CD1c-positive myeloid dendritic cell (primary cell): ENCODE results near the gene ITCH.
"Not testable (repeated sequence)": the region's sequence is repeated elsewhere in the genome, so short reads cannot be mapped to it uniquely, and the experiment has no call there.

Source experiments
- DNase-seq: peaks from one replicate; pipeline ENCODE4 v3.0.0-alpha.2; 2016; ENCODE audit errors: extremely low spot score

The ITCH gene

GRCh38 chr20:34414525-34414924, 51.5 kb downstream of the ITCH start:
- not testable (repeated sequence) for DNase-seq

DNA sequence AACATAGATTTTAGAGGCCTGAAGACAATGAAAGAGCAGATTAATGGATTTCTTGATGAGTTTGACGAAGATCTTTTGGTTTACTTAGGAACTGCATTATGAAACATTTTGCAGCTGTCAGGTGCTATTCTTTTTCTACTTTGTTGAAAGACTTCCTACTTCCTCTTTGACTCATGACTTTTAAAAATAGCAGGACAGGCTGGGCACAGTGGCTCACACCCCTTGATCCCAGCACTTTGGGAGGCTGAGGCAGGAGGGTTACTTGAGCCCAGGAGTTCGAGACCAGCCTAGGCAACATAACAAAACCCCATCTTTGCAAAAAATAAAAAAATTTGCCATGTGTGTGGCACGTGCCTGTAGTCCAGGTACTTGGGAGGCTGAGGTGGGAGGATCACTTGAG, 52.0 kb downstream of the ITCH start:
- peak; percentile 18 for DNase-seq

- DNase-seq: no peak
Measured at GRCh38 chr20:34420146-34420545, 57.1 kb downstream of the ITCH start.

DNA sequence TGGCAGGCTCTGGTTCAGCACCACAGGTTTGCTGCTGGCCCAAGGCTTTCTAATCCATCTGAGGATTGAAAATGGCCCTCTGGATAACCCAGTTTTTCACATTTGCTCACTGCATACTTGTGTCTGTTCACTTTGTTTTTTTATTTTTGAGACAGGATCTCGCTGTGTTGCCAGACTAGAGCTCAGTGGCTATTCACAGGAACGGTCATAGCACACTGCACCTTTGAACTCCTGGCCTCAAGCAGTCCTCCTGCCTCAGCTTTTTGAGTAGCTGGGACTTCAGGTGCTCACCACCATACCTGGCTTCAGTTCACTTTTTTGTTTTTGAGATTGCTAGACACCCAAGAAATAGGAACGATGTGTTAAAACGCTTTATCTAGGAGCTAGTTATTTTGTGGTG, 57.9 kb downstream of the ITCH start:
- no peak for DNase-seq

GRCh38 chr20:34421766-34422466, 58.8 kb downstream of the ITCH start:
- no peak for DNase-seq

GRCh38 chr20:34425032-34425690, 62.1 kb downstream of the ITCH start:
- DNase-seq: not testable (repeated sequence)

GRCh38 chr20:34426026-34426425, 63.0 kb downstream of the ITCH start:
- no peak for DNase-seq

GRCh38 chr20:34427331-34427730, 64.3 kb downstream of the ITCH start:
- no peak for DNase-seq

DNA sequence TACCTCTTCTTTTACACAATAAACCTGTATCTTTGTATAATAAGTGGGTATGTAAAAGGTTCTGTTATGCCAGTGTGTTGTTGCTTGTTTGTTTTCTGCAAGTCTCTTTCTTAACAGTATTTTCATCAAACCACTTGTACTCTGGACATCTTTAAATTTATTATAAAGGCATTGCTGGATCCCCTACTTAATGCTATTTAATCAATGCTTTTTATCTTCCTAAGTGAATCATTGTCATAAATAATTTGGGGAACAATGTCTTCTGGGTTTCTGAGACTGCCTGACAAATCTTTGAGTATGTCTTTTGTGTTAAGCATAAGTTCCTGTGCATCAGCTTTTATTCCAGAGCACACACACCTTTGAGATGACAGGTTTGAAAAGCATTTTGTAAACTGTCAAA, 64.7 kb downstream of the ITCH start:
- no peak for DNase-seq

- DNase-seq: no peak
Measured at GRCh38 chr20:34431168-34431567, 68.1 kb downstream of the ITCH start.

DNA sequence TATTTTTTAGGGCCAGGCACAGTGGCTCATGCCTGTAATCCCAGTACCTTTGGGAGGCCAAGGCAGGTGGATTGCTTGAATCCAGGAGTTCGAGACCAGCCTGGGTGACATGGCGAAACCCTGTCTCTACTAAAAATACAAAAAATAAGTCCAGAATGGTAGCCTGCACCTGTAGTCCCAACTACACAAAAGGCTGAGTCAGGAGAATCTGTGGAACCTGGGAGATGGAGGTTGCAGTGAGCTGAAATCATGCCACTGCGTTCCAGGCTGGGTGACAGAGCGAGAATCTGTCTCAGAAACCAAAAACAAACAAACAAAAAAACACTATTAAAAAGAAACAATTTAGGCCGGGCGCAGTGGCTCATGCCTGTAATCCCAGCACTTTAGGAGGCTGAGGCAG, 69.6 kb downstream of the ITCH start:
- not testable (repeated sequence) for DNase-seq

DNA sequence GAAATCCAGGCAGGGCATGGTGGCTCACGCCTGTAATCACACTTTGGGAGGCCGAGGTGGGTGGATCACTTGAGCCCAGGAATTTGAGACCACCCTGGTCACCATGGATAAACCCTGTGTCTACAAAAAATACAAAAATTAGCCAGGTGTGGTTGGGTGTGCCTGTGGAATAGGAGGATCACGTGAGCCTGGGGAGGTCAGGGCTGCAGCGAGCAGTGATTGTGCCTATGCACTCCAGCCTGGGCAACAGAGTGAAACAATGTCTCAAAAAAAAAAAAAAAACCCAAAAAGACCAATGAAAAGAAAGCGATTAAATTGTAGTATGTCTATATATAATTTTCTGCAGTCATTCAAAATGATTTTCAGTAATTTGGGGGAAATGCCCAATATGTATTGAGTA, 70.3 kb downstream of the ITCH start:
- DNase-seq: no peak

DNA sequence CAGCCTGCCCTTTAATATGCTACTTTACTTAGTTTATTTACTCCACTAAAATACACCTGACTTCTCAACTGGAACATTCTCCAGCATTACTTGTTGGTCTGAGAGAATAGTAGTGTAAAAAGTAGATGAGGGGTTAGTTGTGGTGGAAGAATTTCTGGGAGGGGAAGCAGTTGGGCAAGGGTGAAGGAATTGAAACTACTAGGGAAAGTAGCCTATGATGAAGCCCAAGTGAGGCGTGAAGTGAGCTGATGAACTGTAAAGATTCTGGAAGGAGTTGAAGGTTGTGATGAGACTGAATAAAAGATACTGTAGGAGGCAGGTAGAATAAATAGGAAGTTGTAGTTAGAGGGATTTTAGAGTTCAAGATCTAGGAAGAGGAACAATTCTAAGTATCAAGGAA, 72.5 kb downstream of the ITCH start:
- no peak for DNase-seq

- no peak for DNase-seq
Measured at GRCh38 chr20:34437330-34437986, 74.4 kb downstream of the ITCH start.

DNA sequence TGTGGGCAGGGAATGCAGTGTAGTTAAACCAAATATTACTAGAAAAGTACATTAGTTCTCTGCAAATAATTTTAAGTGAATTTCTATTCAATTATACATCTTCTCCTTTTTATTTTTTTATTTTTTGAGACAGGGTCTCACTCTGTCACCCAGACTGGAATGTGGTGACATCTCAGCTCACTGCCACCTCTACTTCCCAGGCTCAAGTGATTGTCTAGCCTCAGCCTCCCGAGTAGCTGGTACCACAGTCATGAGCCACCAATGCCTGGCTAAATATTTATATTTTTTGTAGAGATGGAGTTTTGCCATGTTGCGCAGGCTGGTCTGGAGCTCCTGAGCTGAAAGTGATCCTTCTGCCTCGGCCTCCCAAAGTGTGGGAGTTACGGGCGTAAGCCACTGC, 76.1 kb downstream of the ITCH start:
- no peak for DNase-seq

DNA sequence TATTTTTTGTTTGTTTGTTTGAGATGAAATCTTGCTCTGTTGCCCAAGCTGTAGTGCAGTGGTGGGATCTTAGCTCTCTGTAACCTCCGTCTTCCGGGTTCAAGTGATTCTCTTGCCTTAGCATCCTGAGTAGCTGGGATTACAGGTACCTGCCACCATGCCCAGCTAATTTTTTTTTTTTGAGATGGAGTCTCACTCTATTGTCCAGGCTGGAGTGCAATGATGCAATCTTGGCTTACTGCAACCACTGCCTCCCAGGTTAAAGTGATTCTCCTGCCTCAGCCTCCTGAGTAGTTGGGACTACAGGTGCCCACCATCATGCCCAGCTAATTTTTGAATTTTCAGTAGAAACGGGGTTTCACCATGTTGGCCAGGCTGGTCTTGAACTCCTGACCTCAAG, 78.3 kb downstream of the ITCH start:
- DNase-seq: not testable (repeated sequence)

GRCh38 chr20:34443546-34443945, 80.5 kb downstream of the ITCH start:
- DNase-seq: no peak

DNA sequence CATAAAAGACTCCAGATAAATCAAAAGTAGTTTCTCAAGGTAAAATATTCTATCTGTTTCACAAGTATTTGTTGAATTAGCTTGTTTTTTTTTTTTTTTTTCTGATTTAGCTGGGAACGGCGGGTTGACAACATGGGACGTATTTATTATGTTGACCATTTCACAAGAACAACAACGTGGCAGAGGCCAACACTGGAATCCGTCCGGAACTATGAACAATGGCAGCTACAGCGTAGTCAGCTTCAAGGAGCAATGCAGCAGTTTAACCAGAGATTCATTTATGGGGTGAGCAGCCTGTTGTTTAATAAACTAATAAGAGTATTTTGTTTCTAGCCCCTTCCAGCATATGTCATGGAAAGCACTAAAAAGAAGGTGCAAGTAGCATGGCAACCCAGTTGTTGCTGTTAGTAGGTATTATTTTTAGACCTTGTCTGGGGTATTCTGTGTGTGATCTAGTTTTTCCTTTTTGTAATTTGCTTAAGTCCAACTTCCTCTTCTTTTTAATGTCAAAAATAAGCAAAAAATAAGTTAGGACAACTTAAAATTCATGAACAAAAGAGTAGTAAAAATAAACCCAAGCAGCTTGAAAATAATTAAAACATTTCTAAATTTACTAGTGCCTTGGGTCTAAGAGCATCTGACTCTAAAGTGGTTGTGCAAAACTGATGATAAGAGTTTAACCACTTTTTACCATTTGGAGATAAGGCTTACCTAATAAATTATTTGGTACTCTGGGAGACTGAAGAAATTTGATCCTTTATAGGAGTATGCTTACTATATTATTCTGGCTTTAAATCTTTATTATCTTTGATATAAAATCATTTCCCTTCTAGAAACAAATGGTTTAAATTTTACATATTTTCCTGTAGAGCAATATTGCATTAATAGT, 82.3 kb downstream of the ITCH start:
- DNase-seq: no peak

- DNase-seq: no peak
Measured at GRCh38 chr20:34448517-34448916, 85.4 kb downstream of the ITCH start.

- DNase-seq: no peak
Measured at GRCh38 chr20:34449674-34450592, 86.9 kb downstream of the ITCH start.
